GM19035 (cell line): Measurements from ENCODE around the gene ADAM8.
"Not testable (repeated sequence)": the region's sequence is repeated elsewhere in the genome, so short reads cannot be mapped to it uniquely, and the experiment has no call there.

Experiments used
- ATAC-seq: cut with Tn5 transposase; IDR thresholded peaks from one replicate; pipeline ENCODE4 v1.9.1; 2021; ENCODE audit not compliant: unreplicated experiment

The ADAM8 gene

DNA sequence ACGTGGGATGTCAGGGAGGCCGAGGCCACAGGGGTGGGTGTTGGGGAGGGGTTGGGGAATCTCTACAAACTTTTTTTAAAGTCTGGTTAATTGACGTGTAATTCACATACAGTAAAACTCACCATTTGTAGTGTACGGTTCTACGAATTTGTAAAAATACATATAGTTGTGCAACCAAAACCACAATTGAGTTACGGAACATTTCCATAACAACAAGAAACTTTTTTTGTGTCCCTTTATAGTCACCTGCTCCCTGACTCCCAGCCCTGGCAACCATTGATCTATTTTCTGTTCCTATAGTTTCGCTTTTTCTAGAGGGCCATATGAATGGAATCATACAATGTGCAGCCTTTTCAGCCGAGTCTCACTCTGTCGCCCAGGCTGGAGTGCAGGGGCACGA, 41.9 kb downstream of the ADAM8 start:
- not testable (repeated sequence) for ATAC-seq

DNA sequence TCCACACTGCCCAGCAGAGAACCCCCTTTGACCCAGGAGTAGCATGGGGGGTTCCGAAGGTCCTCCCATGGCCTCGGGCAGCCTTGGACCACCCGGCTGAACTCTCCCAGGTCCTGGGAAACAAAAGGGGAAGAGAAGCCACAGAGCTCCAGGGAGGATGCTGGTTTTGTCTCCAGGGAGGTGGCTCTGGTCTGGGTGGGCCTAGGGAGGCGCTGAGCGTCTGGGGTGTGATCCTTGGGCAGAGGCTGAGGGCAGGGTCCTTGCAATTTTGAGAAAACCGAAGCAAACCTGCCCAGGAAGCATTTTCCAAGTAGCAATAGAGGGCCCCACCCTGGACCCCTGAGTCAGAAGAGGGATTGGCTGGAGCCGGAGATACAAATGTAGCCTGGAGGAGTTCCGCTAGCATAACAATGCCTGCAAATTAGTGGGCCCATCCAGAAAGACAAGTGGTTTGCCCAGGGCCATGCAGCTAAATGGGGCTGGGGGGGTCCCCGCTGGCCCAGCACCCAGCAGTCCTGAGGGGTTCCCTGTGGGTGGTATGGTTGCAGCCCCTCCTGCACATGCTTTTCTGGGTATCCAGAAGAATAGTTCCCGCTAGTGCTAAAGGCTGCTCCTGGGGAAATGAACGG, 44.6 kb downstream of the ADAM8 start:
- no peak for ATAC-seq

GRCh38 chr10:133231244-133231945, 45.3 kb downstream of the ADAM8 start:
- no peak for ATAC-seq

- ATAC-seq: no peak
These were observed 46.1 kb downstream of the ADAM8 start for GRCh38 chr10:133230387-133231195.

DNA sequence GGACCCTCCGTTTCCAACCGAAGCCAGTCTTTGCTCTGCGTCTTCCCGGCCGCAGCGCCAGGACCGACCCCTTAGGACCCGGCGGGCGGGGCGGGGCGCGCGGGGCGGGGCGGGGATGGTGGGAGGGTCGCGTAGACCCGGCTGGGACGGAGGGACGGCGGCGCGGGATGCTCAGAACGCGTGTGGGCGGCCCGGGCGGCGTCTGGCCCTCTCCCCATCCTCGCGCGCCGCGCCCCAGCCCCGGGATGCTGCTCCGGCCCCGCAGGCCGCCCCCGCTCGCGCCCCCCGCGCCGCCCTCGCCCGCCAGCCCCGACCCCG, 46.7 kb downstream of the ADAM8 start, which contains the start of gene UTF1:
Gene UTF1, plus strand, starts transcription at position 174 of the 318 bp plus-strand sequence. Its CDS starts 72 bp downstream, at position 246.
- no peak for ATAC-seq

- no peak for ATAC-seq
These were observed 47.2 kb downstream of the ADAM8 start for GRCh38 chr10:133229265-133230043.

GRCh38 chr10:133227256-133227655, 49.4 kb downstream of the ADAM8 start:
- no peak for ATAC-seq

DNA sequence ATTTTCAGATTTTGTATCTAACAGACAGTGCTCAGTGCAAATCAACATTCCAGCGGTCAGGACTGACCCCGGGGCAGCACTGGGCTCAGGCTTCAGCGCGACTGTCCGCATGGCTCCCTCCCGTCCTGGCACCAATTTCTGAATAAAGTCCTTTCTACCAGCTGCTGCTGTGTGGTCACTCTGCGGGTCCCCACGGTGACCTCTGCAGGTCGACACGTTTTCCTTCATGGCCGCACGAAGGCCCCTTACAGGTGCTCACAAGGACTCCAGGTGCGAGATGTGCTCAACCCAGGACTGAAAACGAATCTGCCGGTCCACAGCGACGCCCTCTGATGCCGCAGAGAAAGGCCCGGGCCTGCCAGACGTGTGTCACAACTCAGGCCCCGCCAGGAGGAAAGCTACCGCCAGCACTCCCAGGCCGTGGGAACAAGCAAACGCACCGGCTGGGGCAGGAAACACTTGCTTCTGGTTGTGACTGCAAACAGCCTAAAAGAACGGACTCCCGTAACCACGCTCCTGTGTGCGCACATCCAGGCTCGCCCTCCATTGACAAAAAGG, 50.3 kb downstream of the ADAM8 start:
- no peak for ATAC-seq

- ATAC-seq: no peak
These were observed 50.9 kb downstream of the ADAM8 start for GRCh38 chr10:133225707-133226191.

DNA sequence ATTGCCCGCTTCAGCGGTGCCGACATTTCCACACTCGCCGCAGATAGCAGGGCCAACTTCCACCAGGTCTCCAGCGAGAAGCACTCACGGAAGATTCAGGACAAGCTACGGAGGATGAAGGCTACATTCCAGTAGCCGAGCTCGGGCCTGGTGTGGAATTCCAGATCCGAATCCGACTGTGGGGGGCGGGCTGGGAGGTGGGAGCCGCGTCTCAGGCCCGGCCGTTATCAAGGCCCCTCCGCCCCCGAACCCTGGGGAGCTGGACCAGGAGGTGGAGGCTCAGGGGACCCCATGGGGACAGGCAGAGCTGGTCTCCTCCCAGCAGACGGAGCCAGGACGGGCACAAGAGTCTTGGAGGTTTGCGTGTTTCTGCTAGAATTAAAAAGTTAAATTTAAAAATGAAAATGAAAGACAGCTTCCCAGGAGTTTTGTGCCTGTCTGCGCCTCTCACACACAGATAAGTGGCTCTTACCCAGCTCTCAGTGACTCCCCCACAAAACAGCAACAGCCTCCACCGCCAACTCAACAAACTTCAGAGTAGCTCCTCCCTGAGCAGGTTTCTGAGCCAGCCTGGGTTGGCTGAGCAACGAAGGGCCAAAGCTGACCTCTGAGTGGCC, 51.8 kb downstream of the ADAM8 start:
- no peak for ATAC-seq

GRCh38 chr10:133224076-133224475, 52.6 kb downstream of the ADAM8 start:
- no peak for ATAC-seq

DNA sequence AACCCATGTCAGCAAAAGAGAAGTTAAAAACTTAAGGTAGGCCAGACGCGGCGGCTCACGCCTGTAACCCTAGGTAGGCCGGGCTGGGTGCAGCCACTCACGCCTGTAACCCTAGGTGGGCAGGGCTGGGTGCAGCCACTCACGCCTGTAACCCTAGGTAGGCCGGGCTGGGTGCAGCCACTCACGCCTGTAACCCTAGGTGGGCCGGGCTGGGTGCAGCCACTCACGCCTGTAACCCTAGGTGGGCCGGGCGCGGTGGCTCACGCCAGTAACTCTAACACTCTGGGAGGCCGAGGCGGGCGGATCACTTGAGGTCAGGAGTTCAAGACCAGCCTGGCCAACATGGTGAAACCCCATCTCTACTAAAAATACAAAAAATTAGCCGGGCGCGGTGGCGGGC, 54.9 kb downstream of the ADAM8 start:
- not testable (repeated sequence) for ATAC-seq

DNA sequence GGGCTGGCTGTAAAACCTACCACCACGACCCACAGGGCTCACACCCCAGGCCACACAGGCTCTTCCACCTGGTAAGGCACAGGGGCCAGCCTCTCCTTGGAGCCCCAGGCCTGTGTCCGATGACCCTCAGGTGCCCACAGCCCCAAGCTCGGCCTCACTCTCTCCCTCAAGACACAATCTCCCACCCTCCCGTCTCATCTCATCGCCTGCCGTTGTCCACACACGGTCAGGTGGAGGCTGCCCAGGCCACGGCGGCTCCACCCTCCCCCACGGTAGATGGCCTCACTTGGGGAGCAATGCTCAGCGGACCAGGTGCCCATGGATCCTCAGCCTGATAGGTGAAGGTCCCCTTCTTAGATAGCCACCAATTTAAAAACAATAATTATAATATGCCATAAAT, 55.3 kb downstream of the ADAM8 start:
- ATAC-seq: no peak

DNA sequence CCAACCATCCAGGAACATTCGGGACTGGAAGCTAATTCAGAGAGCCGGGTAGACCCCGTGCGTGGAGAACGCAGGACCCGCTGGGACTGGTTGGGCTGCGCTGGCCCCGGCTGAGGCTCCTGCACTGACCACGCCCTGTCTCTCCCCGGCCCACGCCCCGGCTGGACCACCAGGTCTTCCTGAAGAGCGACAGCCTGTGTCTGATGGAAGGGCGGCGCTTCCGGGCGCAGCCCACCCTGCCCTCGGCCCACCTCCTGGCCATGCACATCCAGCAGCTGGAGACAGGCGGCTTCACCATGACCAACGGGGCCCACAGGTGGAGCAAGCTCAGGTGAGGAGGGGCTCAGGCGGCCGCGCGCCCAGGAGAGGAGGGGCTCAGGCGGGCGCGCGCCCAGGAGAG, 56.9 kb downstream of the ADAM8 start:
- ATAC-seq: no peak

- ATAC-seq: no peak
These were observed 57.8 kb downstream of the ADAM8 start for GRCh38 chr10:133218891-133219290.

- no peak for ATAC-seq
These were observed 58.7 kb downstream of the ADAM8 start for GRCh38 chr10:133217800-133218589.

DNA sequence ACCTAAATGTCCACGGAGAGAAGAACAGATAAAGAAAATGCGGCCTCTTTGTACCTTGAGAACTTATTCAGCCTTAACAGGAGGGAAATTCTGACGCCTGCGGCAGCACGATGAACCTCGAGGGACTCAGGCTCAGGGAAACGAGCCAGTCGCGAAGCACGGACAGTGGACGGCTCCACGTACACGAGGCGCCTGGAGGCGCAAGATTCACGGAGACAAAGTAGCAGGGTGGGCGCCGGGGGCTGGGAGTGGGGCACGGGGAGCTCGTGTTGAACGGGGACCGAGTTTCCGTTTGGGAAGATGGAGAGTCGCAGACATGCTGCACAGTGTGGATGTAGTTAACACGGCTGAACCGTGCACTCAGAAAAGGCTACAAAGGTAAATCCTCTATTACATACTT, 59.9 kb downstream of the ADAM8 start:
- no peak for ATAC-seq

- ATAC-seq: no peak
These were observed 61.1 kb downstream of the ADAM8 start for GRCh38 chr10:133215586-133215985.
